HG03064 (cell line): ENCODE measurements around the gene STAT2.
"Not testable (repeated sequence)": the region's sequence is repeated elsewhere in the genome, so short reads cannot be mapped to it uniquely, and the experiment has no call there.

Source experiments
- ATAC-seq: cut with Tn5 transposase; IDR thresholded peaks from one replicate; pipeline ENCODE4 v1.9.1; 2021; ENCODE audit warnings: low read depth; ENCODE audit not compliant: unreplicated experiment

The STAT2 gene

DNA sequence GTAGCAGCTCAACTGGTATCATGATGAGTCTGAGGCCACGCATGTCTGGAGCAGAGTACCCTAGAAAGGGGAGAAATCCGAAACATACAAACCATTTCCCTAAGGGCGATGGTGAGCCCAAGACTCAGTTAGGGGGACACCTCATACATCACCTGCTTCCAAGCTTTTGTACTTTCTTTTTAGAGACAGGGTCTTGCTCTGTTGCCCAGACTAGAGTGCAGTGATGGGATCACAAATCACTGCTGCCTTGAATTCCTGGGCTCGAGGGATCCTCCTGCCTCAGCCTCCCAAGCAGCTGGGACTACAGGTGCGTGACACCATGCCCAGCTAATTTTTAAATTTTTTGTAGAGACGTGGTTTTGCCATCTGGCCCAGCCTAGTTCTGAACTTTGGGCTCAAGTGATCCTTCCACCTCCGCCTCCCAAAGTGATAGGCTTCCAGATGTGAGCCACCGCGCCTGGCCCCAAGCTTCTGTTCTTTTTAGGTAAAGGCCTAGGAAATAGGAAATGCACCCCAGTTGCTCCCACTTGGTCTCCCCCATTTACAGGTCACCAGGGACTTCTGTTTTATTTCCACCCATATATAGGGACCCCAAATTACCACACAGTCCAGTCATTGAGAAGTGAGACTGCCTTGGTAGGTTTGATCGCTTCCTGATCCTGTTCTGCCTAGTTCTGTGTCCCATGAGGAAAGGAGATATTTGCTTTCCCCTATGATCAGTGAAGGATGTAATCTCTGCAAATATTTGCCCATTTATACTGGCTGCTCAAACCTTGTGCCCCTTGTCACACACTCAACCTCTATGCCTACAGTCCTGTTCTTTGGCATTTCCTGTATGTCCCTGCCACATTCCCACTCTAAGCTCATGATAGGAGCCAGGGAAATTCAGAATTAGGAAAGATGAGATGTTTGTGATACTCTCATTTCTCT is 2.5 kb upstream of the STAT2 start, which contains the start of gene APOF:
Gene APOF (minus strand): TSS at position 728 of the 930 bp plus-strand sequence. CDS start 112 bp downstream, at position 616.
- ATAC-seq, result no peak

DNA sequence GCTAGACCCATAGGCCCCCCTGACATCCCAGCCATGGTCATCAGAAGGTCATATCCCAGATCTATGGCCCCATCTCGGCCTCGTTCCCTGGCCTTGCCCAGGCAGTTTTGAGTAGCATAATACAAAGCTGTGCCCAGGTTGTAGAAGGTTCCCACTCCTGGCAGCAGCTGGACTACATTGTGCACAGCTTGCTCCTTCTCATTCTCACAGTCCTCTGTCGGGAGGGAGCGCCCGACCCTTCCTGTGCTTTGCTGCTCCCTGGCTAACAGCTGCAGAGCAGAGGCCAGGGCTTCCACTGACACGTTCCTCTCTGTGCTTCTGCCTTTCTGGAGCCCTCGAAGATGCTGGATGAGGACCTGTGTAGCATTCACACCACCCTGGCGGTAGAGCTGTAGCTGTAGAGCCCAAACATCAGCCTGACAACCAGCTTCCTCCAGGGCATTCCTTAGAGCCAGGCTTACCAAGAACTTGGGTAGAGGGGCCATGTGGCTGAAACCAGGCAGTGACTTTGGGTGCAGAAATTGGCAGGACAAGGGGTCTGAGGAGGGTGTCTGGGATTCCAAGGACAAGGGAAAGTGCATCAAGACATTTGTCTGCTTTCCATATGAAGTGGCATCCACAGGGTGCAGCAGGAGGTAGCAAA is 1.7 kb upstream of the STAT2 start:
- ATAC-seq, result no peak

DNA sequence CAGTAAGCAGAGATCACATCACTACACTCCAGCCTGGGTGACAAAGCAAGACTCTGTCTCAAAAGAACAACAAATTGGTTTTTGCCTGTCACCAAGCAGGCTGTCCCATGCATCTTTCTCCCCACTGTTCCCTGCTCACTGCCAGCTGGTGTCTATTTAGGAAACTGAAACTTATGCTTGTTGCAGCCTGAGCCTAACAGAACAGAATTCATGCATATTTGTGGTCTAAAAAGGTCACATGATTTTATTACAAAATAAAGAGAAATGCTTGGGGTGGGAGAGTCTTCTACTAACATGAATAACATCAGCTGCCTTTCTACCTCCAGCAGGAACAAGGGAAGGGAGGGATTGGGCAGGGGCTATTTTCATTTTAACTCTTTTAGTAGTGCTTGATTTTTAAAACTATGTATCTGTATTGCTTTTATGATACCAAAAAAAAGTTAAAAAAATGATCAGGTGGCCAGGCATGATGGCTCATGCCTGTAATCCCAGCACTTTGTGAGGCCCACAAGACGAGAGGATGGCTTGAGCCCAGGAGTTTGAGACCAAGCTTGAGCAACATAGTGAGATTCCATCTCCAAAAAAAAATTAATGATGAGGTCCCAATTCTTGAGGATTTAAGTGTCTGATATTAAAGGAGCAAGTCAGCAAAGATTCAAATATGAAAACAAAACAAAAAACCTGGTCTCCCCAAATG is 923 bp downstream of the STAT2 start:
- no peak for ATAC-seq

DNA sequence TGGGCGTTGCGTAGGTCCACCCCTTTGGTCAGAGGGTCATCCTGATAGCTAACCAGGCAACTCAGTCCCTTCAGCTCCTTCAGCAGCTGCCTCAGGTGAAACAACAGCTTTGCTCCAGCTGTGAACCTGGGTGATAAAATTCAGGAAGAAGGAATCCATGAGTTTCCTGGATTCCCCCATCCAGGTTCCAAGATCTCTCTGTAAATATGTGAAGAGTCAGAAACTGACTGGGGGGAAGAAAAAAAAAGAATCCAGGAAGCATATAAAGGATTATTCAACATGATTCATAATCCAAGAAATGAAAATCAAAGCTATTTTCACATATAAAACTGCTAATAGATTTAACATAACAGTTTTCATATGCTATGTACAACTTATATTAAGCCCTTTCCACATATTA is 8.6 kb downstream of the STAT2 start:
- no peak for ATAC-seq

DNA sequence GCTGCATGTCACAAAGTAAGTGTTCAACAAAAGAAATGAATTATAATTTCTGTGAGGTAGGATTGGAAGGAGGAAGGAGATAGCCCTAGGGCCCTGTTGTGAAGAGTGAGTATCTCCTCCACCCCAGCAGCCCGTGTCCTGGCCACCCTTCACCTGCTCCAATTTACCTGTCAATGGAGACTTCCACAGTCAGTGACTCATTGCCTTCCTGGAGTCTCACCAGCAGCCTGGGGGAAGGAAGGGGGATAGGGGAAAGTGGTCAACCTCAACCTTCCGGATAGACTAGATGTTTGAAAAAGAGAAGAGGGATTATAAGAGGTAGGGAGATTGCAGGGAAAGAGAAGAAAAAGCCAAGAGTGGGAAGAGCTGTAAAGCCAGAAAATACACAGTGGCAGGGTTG is 9.2 kb downstream of the STAT2 start:
- no peak for ATAC-seq

DNA sequence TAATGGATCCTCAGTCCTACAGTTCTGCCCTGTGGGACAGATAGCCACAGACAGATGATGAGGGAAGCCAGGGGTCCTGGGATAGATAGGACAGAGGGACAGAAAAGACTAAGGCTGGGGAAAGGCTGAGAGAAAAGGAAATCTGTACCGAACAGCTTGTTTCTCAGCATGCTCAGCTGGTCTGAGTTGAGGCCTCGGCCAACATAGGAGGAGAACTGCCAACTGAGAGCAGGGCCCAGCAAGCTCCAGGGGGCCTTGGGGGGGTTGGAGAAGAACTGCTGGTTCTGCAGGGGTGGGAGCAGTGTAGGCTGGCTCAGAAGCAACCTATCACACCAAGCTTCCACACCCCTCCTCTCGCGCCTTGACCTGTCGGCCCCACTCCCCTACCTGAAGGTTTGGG is 11.1 kb downstream of the STAT2 start:
- ATAC-seq, result no peak

DNA sequence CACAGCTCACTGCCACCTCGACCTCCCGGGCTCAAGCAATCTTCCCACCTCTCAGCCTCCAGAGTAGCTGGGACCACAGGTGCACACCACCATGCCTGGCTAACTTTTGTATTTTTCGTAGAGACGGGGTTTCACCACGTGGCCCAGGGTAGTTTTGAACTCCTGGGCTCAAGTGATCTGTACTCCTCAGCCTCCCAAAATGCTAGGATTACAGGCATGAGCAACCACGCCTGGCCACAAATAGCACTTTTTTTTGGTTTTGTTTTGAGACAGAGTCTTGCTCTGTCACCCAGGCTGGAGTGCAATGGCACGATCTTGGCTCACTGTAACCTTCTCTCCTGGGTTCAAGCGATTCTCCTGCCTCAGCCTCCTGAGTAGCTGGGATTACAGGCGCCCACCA is 12.7 kb downstream of the STAT2 start:
- not testable (repeated sequence) for ATAC-seq

DNA sequence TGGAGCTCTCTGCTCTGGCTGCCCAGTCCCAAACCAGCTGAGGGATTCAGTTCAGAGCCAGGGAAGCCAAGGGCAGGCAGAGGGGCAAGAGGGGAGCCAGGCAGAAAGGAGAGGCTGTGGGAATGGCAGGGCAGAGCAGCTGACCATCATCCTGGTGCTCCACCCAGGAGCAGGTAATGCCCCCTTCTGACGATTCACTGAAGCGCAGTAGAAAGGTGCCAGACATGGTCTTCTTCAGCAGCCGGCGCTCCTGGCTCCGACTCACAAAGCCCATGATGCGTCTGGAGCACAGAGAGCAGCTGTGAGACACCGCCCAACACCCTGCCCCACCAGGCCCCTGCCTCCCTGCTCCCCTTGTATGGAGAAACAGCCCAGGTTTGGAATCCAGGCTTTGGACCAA is 13.2 kb downstream of the STAT2 start:
- no peak for ATAC-seq

DNA sequence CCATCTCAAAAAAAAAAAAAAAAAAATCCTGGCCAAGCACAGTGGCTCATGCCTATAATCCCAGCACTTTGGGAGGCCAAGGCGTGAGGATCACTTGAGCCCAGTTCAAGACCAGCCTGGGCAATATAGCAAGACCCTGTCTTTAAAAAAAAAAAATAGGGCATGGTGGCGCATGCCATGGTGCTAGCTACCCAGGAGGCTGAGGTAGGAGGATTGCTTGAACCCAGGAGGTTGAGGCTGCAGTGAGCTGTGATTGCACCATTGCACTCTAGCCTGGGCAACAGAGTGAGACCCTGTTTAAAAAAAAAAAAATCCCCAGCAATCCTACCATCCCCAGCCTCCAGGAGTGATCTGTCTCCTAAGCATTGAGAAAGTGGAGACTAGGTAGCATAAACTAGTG is 17.6 kb downstream of the STAT2 start:
- not testable (repeated sequence) for ATAC-seq

DNA sequence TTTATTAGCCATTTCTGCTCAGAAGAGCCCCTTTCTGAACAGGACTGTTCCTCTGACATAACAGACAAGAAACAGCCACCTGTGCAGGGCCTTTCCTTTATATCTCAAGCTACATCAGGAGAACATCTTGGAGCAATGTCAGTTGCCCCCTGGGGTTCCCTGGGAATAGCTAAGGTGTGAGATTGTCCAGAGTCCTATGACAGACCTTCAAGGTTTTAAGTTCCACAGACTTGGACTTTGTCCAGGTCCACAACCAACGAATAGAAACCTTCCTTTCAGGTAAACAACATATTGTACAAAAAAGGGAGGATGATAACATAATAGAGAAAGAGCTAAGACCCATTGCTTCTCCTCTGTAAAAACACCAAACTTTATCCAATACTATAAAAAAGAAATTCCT is 18.3 kb downstream of the STAT2 start:
- ATAC-seq, result no peak

DNA sequence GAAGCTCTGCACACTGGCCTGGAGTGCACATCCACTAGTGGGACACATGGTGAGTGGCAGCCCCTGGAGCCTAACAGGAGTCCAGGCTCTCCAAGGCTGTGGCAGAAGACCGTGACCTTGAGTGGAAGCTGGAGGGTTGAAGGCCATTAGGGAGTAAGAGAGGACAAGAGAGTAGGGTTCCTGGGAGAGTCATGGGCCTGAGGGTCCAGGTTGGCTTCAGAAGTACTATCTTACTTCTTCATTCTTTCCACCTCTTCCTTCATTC is 20.8 kb downstream of the STAT2 start:
- no peak for ATAC-seq

DNA sequence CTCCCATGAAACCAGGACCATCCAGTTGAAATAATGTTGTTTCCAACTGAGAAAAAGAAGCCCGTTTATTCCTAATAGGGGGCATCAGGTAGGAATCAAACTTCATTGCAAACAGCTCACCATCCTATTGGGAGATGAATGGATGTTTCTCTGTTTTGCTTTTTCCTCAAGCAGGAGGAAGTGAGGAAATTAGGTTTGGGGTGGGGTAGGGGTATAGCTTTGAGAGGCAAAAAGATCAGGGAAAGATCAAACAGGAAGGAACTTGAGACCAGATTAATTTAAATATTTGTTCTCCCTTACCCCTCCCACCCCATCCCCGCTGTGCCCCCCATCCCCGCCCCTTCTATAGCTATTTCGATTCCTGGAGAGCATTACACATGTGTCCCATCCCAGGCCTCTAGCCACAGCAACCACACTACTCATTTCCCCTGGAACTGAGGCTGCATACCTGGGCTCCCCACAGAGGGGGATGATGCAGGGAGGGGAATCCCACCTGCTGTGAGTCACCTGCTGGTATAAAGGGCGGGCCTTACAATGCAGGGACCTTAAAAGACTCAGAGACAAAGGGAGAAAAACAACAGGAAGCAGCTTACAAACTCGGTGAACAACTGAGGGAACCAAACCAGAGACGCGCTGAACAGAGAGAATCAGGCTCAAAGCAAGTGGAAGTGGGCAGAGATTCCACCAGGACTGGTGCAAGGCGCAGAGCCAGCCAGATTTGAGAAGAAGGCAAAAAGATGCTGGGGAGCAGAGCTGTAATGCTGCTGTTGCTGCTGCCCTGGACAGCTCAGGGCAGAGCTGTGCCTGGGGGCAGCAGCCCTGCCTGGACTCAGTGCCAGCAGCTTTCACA is 21.4 kb downstream of the STAT2 start, which contains the start of gene IL23A:
Gene IL23A (plus strand): TSS at position 577 of the 850 bp plus-strand sequence. CDS start 161 bp downstream, at position 738.
- no peak for ATAC-seq

DNA sequence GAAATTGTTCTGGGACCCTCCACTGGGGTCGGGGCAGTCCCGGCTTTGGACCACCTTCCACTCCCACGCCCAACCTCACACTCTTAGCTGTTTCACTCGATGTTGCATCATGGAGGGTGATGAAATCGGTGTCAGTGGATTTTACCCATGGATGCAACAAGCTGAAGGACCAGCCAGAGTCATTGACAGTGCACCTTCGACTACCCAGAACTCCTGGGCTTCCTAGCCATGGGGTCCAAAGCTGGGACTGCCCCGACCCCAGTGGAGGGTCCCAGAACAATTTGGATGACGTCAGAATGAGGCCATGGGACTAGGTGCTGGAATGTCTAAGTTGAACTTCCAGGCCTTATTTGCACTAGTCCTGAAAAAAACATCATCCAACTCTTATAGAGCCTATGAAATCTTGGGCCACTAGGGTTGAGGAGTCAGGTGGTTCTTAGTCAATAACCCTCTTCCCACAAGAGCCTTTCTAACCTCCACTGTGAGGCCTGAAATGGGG is 22.1 kb downstream of the STAT2 start:
- no peak for ATAC-seq

DNA sequence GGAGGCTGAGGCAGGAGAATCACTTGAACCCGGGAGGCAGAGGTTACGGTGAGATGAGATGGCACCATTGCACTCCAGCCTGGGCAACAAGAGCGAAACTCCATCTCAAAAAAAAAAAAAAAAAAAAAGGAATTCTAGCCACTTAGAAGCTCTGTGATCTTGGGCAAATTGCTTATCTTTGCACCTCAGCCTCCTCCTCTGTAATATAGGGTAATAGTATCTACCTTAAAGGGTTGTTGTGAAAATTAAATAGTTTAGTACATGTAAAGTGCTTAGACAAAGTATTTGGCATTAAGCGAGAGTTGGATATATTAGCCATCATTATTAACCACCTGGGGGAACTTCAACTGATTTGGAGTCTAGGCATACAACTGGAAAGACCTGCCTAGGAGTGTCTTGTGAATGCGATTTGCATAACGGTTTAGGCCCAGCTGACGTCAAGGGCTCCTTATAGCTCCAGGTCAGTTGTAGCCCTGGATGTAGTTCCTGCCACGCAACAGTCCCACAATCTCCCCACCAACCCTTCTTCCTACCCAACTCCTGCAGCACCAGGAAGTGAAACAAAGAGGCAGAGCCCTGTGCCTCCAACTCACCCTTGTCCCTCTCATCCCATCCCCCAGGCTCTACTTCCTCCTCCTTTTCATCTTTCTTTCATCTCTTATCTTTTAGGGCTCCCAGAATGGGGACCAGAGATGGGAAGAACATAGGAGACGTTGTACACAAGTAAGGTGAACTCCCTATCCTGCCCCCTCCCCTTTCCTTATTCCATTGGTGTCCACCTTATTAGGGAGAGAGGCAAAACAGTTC is 23.3 kb downstream of the STAT2 start:
- no peak for ATAC-seq

DNA sequence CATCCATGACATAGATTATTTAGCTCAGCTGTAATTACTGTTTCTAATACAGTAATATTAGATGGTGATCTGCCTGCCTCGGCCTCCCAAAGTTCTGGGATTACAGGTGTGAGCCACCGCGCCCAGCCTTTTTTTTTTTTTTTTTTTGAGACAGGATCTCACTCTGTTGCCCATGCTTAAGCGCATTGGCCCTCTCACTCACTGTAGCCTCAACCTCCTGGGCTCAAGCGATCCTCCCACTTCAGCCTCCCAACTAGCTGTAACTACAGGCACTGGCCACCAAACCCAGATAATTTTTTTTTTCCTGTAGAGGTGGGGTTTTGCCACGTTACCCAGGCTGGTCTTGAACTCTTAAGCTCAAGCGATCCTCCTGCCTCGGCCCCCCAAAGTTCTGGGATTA is 24.4 kb downstream of the STAT2 start:
- ATAC-seq, result not testable (repeated sequence)

DNA sequence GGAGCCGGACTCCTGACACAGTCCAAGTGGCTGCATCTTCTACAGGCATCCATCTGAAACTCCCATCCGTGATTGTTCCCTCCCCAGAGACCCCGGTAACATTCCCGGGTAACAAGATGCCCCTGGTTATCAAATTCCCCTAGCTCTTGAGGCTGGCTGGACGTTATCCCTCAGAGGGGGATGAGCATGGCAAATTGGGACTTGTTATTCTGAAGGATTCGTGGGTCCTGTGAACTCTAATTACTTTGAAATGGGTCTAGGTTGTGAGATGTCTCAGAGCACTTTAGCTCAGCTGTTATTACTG is 25.5 kb downstream of the STAT2 start:
- ATAC-seq, result no peak

DNA sequence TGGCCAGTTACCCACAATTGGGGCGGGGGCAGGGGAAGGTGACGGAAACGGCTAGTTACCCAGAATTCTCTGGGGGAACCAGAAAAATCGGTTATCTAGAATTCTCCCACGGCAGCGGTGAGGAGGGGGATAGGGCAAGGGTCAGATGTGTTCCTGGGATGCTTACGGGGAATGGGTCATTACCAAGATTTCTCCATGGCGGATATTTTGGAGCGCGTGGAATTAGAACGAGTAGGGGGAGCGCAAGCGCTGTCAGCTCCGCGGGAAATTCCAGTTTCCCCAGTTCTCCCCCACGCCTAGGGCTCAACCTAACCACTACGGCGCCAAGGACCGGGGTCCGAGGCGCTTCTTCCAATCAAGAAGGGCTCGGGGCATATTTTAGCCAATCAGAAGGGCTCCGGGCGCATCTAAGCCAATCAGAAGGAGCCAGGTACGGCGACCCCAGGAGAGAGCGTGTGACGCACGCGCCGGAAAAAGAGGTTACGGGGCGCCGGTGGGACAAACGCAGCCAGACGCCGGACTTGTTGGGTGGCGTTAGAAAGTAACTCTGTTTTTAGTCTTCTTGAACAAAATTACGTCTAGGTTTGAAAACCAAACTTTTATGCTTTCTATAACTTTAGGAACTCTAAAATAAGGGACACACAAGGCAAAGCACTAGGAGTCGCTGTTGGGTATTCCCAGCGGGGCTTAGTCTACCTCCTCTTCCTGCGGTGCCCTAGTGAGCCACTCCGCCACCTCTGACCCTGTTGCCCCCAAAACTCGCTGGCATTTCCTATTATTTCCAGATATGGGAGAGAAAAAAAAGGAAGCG is 26.0 kb downstream of the STAT2 start, which contains the start of gene PAN2:
Gene PAN2 (minus strand): TSS at position 322 of the 811 bp plus-strand sequence. CDS start 906 bp downstream, outside the sequence.
- peak; percentile 80 for ATAC-seq

DNA sequence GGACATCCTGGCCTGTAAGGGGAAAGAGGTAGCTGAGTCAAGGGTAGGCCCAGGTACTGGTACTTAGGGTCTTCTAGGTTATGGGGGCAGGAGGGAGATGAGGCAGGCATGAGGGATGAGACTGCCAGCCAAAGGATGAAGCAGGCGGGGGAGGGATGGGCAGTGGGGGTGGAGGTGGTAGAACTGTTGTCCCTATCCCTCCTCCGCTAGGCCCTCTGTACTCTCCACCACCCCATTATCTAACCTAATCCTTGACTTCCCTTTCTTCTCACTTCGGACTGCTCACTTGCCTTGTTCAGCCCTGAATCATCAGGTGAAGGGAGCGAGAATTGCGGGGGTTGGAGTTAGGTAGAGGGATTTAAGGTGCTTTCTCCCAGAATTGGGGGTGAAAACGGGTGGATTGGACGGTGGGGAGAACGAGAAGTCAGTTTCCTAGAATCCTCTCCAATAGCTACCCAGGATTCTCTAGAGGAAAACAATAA is 26.7 kb downstream of the STAT2 start:
- ATAC-seq, result no peak
